ENCODE data around the gene PNPLA8.

DNA sequence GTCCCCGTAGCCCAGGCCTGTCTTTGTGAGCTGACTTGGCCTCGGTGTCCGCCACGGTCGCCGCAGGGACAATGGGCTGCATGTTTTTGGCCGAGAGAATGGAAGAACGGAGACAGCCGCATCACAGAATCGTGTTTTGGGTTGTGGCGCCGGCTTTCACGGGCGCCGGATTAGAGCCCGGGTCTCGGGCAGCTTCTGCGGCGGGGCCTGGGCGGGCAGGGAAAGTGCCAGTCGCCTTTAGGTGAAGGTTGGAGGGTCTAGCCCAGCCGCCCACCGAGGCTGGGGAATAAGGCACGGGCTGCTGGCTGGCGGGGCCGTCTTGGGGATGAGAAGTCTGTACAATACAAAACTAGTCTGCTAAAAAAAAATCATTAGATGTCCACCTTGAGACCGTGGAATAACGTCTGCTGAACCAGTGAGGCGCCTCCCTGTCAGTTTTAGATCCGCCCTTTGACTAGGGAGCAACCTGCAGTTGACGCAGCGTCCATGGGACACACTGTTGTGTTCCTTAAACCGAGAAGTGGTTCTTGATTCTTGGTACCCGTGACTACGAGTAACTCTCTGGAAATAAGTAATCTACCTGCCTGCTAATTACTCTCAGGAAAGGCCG, 44.3 kb upstream of the PNPLA8 start:
- TF ChIP-seq POLR2AphosphoS5 (IDR thresholded peaks at IDR 0.05) (peak in 2 of 3 donors; percentile 61 to 74), CTCF (IDR thresholded peaks at IDR 0.05) (no peak), POLR2A (IDR thresholded peaks at IDR 0.05) (peak; percentile 12)

Measured in transverse colon (tissue), 4 donors.